IMR-90 (cell line): ENCODE measurements around the gene ARID4B. TPM values are rescaled to one million over a fixed set of nuclear protein-coding genes. Genes with fewer than 3 reads are reported as not detected.

Source experiments
- ATAC-seq: fragments of 200-7000 bp; cut with Tn5 transposase; 2 replicates; pipeline ENCODE4 v1.9.1; 2020; ENCODE audit warnings: low read depth, mild to moderate bottlenecking, moderate library complexity
- BruUV-seq: library from RNA; stranded (reverse); fragments of 400-500 nt; replicated peaks from 2 replicates; lab custom pipeline; 2021; lab: Mats Ljungman, UMichigan
- CTCF ChIA-PET: fragments of 300-600 bp; formaldehyde crosslinking; extraction: SDS; loops from one replicate; lab custom pipeline; 2021; ENCODE audit warnings: antibody characterized with exemption; lab: Yijun Ruan, JAX
- POLR2A ChIA-PET: fragments of 300-600 bp; sonication (Branson Sonifier 250); formaldehyde crosslinking; loops from one replicate; lab custom pipeline; 2022; ENCODE audit warnings: antibody characterized with exemption; ENCODE audit not compliant: unreplicated experiment; lab: Charles Lee
- DNase-seq: peaks from one replicate; pipeline ENCODE4 v3.0.0; 2013
- H2AFZ ChIP-seq: replicated peaks from 2 replicates; pipeline ENCODE3; 2013; ENCODE audit warnings: low read length, mild to moderate bottlenecking; ENCODE audit not compliant: poor library complexity
- H2AK5ac ChIP-seq: 2 replicates; pipeline ENCODE4 v1.6.1; 2013; ENCODE audit warnings: low read depth, low read length, inconsistent platforms
- H2AK9ac ChIP-seq: replicated peaks from 2 replicates; pipeline ENCODE3; 2013; ENCODE audit warnings: mild to moderate bottlenecking, low read depth, low read length, moderate library complexity; ENCODE audit not compliant: poor library complexity
- H2BK120ac ChIP-seq: 2 replicates; pipeline ENCODE4 v1.6.1; 2013; ENCODE audit warnings: low read depth, low read length, inconsistent platforms
- H2BK15ac ChIP-seq: 3 replicates; pipeline ENCODE4 v1.6.1; 2013; ENCODE audit warnings: low read depth, low read length, inconsistent platforms
- H2BK20ac ChIP-seq: 2 replicates; pipeline ENCODE4 v1.6.1; 2013; ENCODE audit warnings: low read depth, mild to moderate bottlenecking, inconsistent platforms, low read length, moderate library complexity
- H2BK5ac ChIP-seq: 2 replicates; pipeline ENCODE4 v1.6.1; 2013; ENCODE audit warnings: mild to moderate bottlenecking, low read depth, low read length, inconsistent platforms; ENCODE audit not compliant: poor library complexity, severe bottlenecking
- H3K14ac ChIP-seq: replicated peaks from 2 replicates; pipeline ENCODE4 v1.6.1; 2013; ENCODE audit warnings: low read depth, low read length, inconsistent platforms
- H3K18ac ChIP-seq: 2 replicates; pipeline ENCODE4 v1.6.1; 2013; ENCODE audit warnings: low read depth, low read length, control low read depth
- H3K23ac ChIP-seq: 2 replicates; pipeline ENCODE4 v1.6.1; 2013; ENCODE audit warnings: low read depth, low read length, inconsistent platforms
- H3K27ac ChIP-seq: 2 replicates; pipeline ENCODE4 v1.5.1; 2013; ENCODE audit warnings: mild to moderate bottlenecking, control low read depth, low read length; ENCODE audit not compliant: insufficient read depth
- H3K27me3 ChIP-seq: 2 replicates; pipeline ENCODE4 v1.6.1; 2013; ENCODE audit warnings: low read length; ENCODE audit not compliant: control insufficient read depth, insufficient read depth
- H3K36me3 ChIP-seq: 2 replicates; pipeline ENCODE4 v1.6.1; 2013; ENCODE audit warnings: low read length, mixed read lengths; ENCODE audit not compliant: control insufficient read depth, insufficient read depth
- H3K4ac ChIP-seq: 2 replicates; pipeline ENCODE4 v1.6.1; 2013; ENCODE audit warnings: low read depth, low read length, inconsistent platforms
- H3K4me1 ChIP-seq: 2 replicates; pipeline ENCODE4 v1.6.1; 2013; ENCODE audit warnings: low read length, mixed read lengths; ENCODE audit not compliant: control insufficient read depth, insufficient read depth
- H3K4me2 ChIP-seq: 2 replicates; pipeline ENCODE4 v1.6.1; 2013; ENCODE audit warnings: low read depth, mild to moderate bottlenecking, control low read depth, low read length, moderate library complexity
- H3K4me3 ChIP-seq: 2 replicates; pipeline ENCODE4 v1.5.1; 2013; ENCODE audit warnings: low read depth, mild to moderate bottlenecking, control low read depth, low read length, moderate library complexity; ENCODE audit not compliant: insufficient read depth
- H3K56ac ChIP-seq: 2 replicates; pipeline ENCODE4 v1.6.1; 2013; ENCODE audit warnings: low read length, inconsistent platforms; ENCODE audit not compliant: insufficient read depth; ENCODE audit errors: extremely low read depth
- H3K79me1 ChIP-seq, 2 experiments: 2 replicates each; pipeline ENCODE4 v1.6.1; 2013; ENCODE audit warnings: low read length in 2 of 2, inconsistent platforms in 1 of 2, low read depth in 1 of 2
- H3K9ac ChIP-seq: 2 replicates; pipeline ENCODE4 v1.6.1; 2013; ENCODE audit warnings: low read depth, low read length, control low read depth
- H3K9me1 ChIP-seq: 2 replicates; pipeline ENCODE4 v1.6.1; 2013; ENCODE audit warnings: low read length, inconsistent platforms; ENCODE audit not compliant: insufficient read depth
- H3K9me3 ChIP-seq: 2 replicates; pipeline ENCODE4 v1.6.1; 2013; ENCODE audit warnings: low read length; ENCODE audit not compliant: control insufficient read depth, insufficient read depth
- H4K20me1 ChIP-seq: 2 replicates; pipeline ENCODE4 v1.6.1; 2013; ENCODE audit warnings: low read length, inconsistent platforms; ENCODE audit not compliant: insufficient read depth
- H4K5ac ChIP-seq: 2 replicates; pipeline ENCODE4 v1.6.1; 2013; ENCODE audit warnings: mild to moderate bottlenecking, low read depth, low read length, control low read depth
- H4K8ac ChIP-seq, 2 experiments: 2 replicates each; pipeline ENCODE4 v1.6.1; 2013; ENCODE audit warnings: low read depth in 2 of 2, low read length in 2 of 2, control low read depth in 1 of 2, inconsistent platforms in 1 of 2
- H4K91ac ChIP-seq: 2 replicates; pipeline ENCODE4 v1.6.1; 2013; ENCODE audit warnings: low read depth, low read length, inconsistent platforms; ENCODE audit not compliant: insufficient read depth
- BHLHE40 ChIP-seq: fragments of 150-350 bp; IDR thresholded peaks from 2 replicates; pipeline ENCODE4 v1.6.1; 2016; ENCODE audit warnings: mild to moderate bottlenecking, low read depth, low read length
- CEBPB ChIP-seq: IDR thresholded peaks from 2 replicates; pipeline ENCODE4 v1.6.1; 2012; ENCODE audit warnings: low read depth, low read length, improper control_type of control experiment
- CHD1 ChIP-seq: IDR thresholded peaks from 2 replicates; pipeline ENCODE4 v1.6.1; 2012; ENCODE audit warnings: low read depth, low read length, improper control_type of control experiment
- CTCF ChIP-seq: conservative IDR thresholded peaks from 2 replicates; pipeline ENCODE4 v1.5.1; 2012; ENCODE audit warnings: mild to moderate bottlenecking, low read depth, low read length, improper control_type of control experiment
- ELK1 ChIP-seq: fragments of 150-350 bp; IDR thresholded peaks from 2 replicates; pipeline ENCODE4 v1.6.1; 2016; ENCODE audit warnings: low read depth, mild to moderate bottlenecking, low read length, moderate library complexity, borderline replicate concordance
- FOS ChIP-seq: fragments of 150-350 bp; IDR thresholded peaks from 2 replicates; pipeline ENCODE4 v1.6.1; 2016; ENCODE audit warnings: low read depth, low read length
- MAFK ChIP-seq: IDR thresholded peaks from 2 replicates; pipeline ENCODE4 v1.6.1; 2012; ENCODE audit warnings: low read depth, low read length, improper control_type of control experiment
- MAZ ChIP-seq: IDR thresholded peaks from 2 replicates; pipeline ENCODE4 v1.6.1; 2012; ENCODE audit warnings: low read depth, mild to moderate bottlenecking, low read length, improper control_type of control experiment, moderate library complexity, borderline replicate concordance
- MXI1 ChIP-seq: IDR thresholded peaks from 2 replicates; pipeline ENCODE4 v1.6.1; 2012; ENCODE audit warnings: low read depth, mild to moderate bottlenecking, low read length, moderate library complexity, borderline replicate concordance
- NFE2L2 ChIP-seq: fragments of 150-350 bp; IDR thresholded peaks from 2 replicates; pipeline ENCODE4 v1.6.1; 2016; ENCODE audit warnings: low read depth, mild to moderate bottlenecking, low read length
- POLR2A ChIP-seq: IDR thresholded peaks from 2 replicates; pipeline ENCODE4 v1.6.1; 2012; ENCODE audit warnings: mild to moderate bottlenecking, low read depth, low read length
- RAD21 ChIP-seq: IDR thresholded peaks from 2 replicates; pipeline ENCODE4 v1.6.1; 2012; ENCODE audit warnings: low read length, improper control_type of control experiment
- RCOR1 ChIP-seq: IDR thresholded peaks from 2 replicates; pipeline ENCODE4 v1.6.1; 2012; ENCODE audit warnings: mild to moderate bottlenecking, low read length, improper control_type of control experiment; ENCODE audit not compliant: insufficient replicate concordance
- RFX5 ChIP-seq: IDR thresholded peaks from 2 replicates; pipeline ENCODE4 v1.8.0; 2012; ENCODE audit warnings: low read depth, mild to moderate bottlenecking, low read length, moderate library complexity
- SMC3 ChIP-seq: fragments of 150-350 bp; IDR thresholded peaks from 2 replicates; pipeline ENCODE4 v1.6.1; 2016; ENCODE audit warnings: low read depth, mild to moderate bottlenecking, antibody characterized with exemption, low read length, moderate library complexity
- USF2 ChIP-seq: fragments of 150-350 bp; IDR thresholded peaks from 2 replicates; pipeline ENCODE4 v1.6.1; 2017; ENCODE audit warnings: mild to moderate bottlenecking, antibody characterized with exemption, low read length, low read depth
- WGBS, 2 experiments: methylation state at CpG; one replicate each; pipeline versions ENCODE4 v1.1.5 to v1.1.7; 2013; ENCODE audit warnings: missing lambda C conversion rate in 2 of 2; ENCODE audit not compliant: insufficient read length in 1 of 2; ENCODE audit errors: extremely low coverage in 2 of 2; 5-methylcytosine and 5-hydroxymethylcytosine counted together
- dilution Hi-C: fragments of 300-500 bp; cut with HindIII; formaldehyde crosslinking; loops from one replicate; pipeline ENCODE4 v1.14.3; 2018; ENCODE audit warnings: low sequenced_read_pairs; ENCODE audit not compliant: unreplicated experiment
- in situ Hi-C: fragments of 300-500 bp; cut with MboI; formaldehyde crosslinking; loops from 3 replicates; pipeline ENCODE4 v1.14.3; 2019; ENCODE audit warnings: low sequenced_read_pairs, inconsistent platforms, mixed read lengths
- intact Hi-C: fragments of 100-400 bp; cut with micrococcal nuclease; formaldehyde crosslinking; loops from 2 replicates; pipeline ENCODE4 v1.10.0; 2022
- polyA plus RNA-seq, 3 experiments: library from polyadenylated mRNA; depleted of rRNA; stranded (reverse); fragments of >200 nt; gene quantifications; 2 replicates each; pipeline ENCODE4 v1.2.3, GENCODE V29; 2012; ENCODE audit warnings: low replicate concordance in 1 of 3
- total RNA-seq: library from RNA; depleted of rRNA; stranded (reverse); fragments of >200 nt; gene quantifications from 2 replicates; pipeline ENCODE4 v1.2.3, GENCODE V29; 2012

The ARID4B gene
- total and polyA plus RNA-seq, 2 of the 4 experiments (the other 2 are of a cell fraction), result 8.5 to 16.0 TPM

DNA sequence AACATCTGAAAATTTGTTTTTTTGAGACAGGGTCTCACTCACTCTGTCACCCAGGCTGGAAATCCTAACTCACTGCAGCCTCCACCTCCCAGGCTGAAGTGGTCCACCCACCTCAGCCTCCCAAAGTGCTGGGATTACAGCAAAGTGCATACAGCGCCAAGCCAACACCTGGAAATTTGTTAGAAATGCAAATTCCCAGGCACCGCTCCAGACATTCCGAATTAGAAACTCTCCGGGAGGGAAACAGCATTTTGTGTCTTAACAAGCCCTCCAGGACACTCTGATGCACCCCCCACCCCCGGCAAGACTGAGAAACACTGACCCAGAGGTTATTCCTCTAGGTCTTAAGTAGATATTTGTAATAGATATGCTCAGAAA, 49.1 kb downstream of the ARID4B start:
- Histone ChIP-seq H2AK5ac (no peak overlapping the region), H2BK15ac (no peak overlapping the region), H3K4me3 (no peak overlapping the region), H4K91ac (no peak overlapping the region), H3K18ac (no peak overlapping the region), H3K9ac (no peak overlapping the region), H3K79me1 (peaks cover 19 to 71% of the 10 kb centered on the region in 2 experiments), H3K14ac (no peak overlapping the region), H2BK5ac (no peak overlapping the region), H3K56ac (no peak overlapping the region), H3K9me3 (no peaks in the 10 kb centered on the region), H3K9me1 (peaks cover 6% of the 10 kb centered on the region), H3K4me2 (no peak overlapping the region), H4K5ac (no peak overlapping the region), H3K23ac (no peak overlapping the region), H2BK120ac (no peak overlapping the region), H3K4me1 (peaks cover 4% of the 10 kb centered on the region; the same call in 1 of the 2 replicates), H2BK20ac (no peak overlapping the region), H3K27me3 (no peaks in the 10 kb centered on the region), H2AFZ (no peak overlapping the region), H4K20me1 (peaks cover 76% of the 10 kb centered on the region), H4K8ac (no peak overlapping the region), H3K36me3 (no peaks in the 10 kb centered on the region), H2AK9ac (no peak overlapping the region), H3K4ac (no peak overlapping the region), H3K27ac (no peak overlapping the region)
- ChIA-PET CTCF (no interaction called here), POLR2A (no interaction called here)
- in situ Hi-C loops, result no loop called here
- dilution Hi-C loops, result no loop called here
- ATAC-seq (no peak), DNase-seq (no peak)
- TF ChIP-seq SMC3 (no peak), NFE2L2 (no peak), MAFK (no peak), CEBPB (no peak), POLR2A (no peak), MAZ (no peak), CHD1 (no peak), FOS (no peak), RFX5 (no peak), BHLHE40 (no peak), RCOR1 (no peak), MXI1 (no peak), CTCF (no peak), USF2 (no peak), ELK1 (no peak), RAD21 (no peak)
- 90% methylated on average over 3 of the region's 5 CpGs; no CpG with 5 or more reads in 1 of the 2 experiments for WGBS, 2 experiments
- BruUV-seq, result no TSS peak
- intact Hi-C loops, result no loop called here
